A673 (cell line): ENCODE results near the gene LPIN2.
"Not testable (repeated sequence)": the region's sequence is repeated elsewhere in the genome, so short reads cannot be mapped to it uniquely, and the experiment has no call there.

Source experiments
- EZH2 ChIP-seq: fragments of 200-600 bp; sonication (generic); IDR thresholded peaks from 2 replicates; pipeline ENCODE4 v1.6.1; 2017; ENCODE audit warnings: borderline replicate concordance, low read depth, mild to moderate bottlenecking, mixed read lengths, antibody characterized with exemption, low read length; ENCODE audit not compliant: poor library complexity, severe bottlenecking
- TF ChIP-seq, protein P1 (sequence below): fragments of 300-800, 200-600 bp; sonication (generic); conservative IDR thresholded peaks from 2 replicates; pipeline ENCODE4 v1.5.1; 2017; ENCODE audit warnings: low read depth, mild to moderate bottlenecking, antibody characterized with exemption, low read length, moderate library complexity, mixed read lengths

GRCh38 chr18:3049897-3050454 is 37.0 kb upstream of the LPIN2 start:
- TF ChIP-seq, protein P1, sequence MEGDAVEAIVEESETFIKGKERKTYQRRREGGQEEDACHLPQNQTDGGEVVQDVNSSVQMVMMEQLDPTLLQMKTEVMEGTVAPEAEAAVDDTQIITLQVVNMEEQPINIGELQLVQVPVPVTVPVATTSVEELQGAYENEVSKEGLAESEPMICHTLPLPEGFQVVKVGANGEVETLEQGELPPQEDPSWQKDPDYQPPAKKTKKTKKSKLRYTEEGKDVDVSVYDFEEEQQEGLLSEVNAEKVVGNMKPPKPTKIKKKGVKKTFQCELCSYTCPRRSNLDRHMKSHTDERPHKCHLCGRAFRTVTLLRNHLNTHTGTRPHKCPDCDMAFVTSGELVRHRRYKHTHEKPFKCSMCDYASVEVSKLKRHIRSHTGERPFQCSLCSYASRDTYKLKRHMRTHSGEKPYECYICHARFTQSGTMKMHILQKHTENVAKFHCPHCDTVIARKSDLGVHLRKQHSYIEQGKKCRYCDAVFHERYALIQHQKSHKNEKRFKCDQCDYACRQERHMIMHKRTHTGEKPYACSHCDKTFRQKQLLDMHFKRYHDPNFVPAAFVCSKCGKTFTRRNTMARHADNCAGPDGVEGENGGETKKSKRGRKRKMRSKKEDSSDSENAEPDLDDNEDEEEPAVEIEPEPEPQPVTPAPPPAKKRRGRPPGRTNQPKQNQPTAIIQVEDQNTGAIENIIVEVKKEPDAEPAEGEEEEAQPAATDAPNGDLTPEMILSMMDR: not testable (repeated sequence)
- TF ChIP-seq EZH2: not testable (repeated sequence)
